Activated CD4-positive, alpha-beta T cell treated with anti-CD3 and anti-CD28 coated beads for 4 hours (primary cell): ENCODE results near the gene SAPCD1.
"Not testable (repeated sequence)": the region's sequence is repeated elsewhere in the genome, so short reads cannot be mapped to it uniquely, and the experiment has no call there.

Source experiments
- DNase-seq, 2 donors: peaks; one replicate each; pipeline ENCODE4 v3.0.0-alpha.2; 2020

SAPCD1 gene

DNA sequence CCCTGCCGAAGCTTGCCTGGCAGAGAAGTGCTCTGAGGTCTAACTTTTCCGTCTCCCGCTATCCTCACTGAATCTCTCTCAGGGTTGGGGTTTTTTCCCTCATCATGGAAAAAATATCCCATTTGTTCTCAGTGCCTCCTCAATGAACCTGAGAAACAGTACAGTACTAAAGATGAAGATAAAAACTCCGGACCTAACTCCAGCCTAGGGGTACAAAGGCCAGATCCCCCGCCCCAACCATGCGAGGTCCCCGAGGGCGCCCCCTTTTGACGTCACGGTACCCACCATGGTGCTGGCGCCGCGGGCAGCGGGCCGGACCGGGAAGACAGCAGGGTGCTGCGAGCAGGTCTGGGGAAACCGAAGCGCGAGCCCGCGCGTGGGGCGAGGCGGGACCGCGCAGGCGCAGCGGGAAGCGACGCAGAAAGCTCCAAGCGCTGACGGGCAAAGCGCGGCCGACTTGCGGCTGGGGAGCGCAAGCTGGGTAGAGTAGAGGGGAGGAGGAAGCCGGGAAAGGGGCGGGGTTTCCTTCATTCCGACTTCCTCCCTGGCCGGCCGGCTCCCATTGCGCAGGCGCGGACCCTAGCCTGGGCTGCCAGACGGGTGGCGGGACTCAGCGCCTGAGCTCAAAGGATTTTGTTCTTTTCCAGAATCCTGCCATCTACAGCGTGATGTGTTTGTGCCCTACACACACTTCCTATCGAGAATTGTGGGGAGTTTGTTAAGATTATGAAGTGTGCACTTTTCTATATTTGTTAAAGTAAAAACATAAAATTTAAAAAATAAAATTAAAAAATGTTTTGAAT lies 44.2 kb downstream of the SAPCD1 start, which contains the start of gene LSM2:
LSM2 (minus strand) TSS at position 497 of the 803 bp plus-strand sequence; CDS start at position 288, 209 bp downstream.
- peak; percentile 96 to 98 for DNase-seq

DNA sequence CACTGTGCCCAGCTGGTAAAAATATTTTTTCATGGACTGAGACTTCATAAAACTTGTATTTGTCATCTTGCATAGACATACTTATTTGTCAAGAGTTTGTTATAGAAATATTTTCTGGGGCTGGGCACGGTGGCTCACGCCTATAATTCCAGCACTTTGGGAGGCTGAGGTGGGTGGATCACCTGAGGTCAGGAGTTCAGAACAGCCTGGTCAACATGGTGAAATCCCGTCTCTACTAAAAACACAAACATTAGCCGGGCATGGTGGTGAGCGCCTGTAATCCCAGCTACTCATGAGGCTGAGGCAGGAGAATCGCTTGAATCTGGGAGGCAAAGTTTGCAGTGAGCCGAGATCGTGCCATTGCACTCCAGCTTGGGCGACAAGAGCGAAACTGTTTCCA lies 46.1 kb downstream of the SAPCD1 start:
- not testable (repeated sequence) for DNase-seq

DNA sequence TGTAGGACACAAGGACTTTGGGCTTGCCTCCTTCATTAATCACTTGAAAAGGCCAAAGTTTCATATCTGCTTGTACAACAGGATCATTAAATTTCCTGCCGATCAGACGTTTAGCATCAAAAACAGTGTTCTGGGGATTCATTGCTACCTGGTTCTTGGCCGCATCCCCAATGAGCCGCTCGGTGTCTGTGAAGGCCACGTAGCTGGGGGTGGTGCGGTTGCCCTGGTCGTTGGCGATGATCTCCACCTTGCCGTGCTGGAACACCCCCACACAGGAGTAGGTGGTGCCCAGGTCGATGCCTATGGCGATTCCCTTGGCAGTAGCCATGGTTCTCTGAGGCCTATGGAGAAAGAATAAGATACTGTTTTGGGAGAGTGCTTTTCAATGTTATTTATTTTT lies 49.2 kb downstream of the SAPCD1 start:
- no peak for DNase-seq

- no peak for DNase-seq
Observed at GRCh38 chr6:31813465-31813849, 51.0 kb downstream of the SAPCD1 start.
